NCI-H187 (cell line): Measurements from ENCODE around the gene NRAP.

Source experiments
- DNase-seq, 2 experiments: peaks; one replicate each; lab custom pipeline; 2025; lab: John Stamatoyannopoulos, UW

NRAP gene, protein sequence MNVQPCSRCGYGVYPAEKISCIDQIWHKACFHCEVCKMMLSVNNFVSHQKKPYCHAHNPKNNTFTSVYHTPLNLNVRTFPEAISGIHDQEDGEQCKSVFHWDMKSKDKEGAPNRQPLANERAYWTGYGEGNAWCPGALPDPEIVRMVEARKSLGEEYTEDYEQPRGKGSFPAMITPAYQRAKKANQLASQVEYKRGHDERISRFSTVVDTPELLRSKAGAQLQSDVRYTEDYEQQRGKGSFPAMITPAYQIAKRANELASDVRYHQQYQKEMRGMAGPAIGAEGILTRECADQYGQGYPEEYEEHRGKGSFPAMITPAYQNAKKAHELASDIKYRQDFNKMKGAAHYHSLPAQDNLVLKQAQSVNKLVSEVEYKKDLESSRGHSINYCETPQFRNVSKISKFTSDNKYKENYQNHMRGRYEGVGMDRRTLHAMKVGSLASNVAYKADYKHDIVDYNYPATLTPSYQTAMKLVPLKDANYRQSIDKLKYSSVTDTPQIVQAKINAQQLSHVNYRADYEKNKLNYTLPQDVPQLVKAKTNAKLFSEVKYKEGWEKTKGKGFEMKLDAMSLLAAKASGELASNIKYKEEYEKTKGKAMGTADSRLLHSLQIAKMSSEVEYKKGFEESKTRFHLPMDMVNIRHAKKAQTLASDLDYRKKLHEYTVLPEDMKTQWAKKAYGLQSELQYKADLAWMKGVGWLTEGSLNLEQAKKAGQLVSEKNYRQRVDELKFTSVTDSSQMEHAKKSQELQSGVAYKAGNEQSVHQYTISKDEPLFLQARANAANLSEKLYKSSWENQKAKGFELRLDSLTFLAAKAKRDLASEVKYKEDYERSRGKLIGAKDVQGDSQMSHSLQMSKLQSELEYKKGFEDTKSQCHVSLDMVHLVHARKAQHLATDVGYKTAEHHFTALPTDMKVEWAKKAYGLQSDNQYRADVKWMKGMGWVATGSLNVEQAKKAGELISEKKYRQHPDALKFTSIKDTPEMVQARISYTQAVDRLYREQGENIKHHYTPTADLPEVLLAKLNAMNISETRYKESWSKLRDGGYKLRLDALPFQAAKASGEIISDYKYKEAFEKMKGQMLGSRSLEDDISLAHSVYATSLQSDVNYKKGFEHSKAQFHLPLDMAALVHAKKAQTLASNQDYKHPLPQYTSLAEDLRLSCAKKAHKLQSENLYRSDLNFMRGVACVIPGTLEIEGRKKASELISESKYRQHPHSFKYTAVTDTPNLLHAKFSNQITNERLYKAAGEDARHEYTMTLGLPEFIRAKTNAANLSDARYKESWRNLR (N-terminal part only)

GRCh38 chr10:113663908-113664307 lies at the start of gene NRAP:
NRAP (minus strand) TSS chr10:113664041; CDS start chr10:113663882, 159 bp downstream.
- no peak for DNase-seq

GRCh38 chr10:113713640-113713982 lies 49.8 kb upstream of the NRAP start:
- no peak for DNase-seq

GRCh38 chr10:113712755-113713639 lies 49.2 kb upstream of the NRAP start:
- no peak for DNase-seq

DNA sequence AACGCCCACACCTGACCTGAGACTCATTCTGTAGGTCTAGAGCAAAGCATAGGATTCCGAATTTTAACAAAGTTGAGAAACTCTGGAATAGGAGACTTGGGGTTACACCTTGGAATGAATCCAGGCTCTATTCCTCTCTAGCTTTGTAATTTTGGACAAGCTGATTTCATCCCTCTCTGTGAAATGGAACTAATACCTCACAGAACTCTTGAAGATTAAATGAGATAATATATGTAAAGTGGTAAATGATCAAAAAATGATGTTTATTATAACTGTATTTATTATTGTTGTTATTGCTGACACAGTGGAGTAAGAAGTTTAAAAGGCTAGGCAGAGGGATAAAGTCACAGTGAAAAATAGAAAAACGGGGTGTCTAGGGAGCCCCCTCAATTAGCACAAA lies 48.2 kb upstream of the NRAP start:
- DNase-seq: no peak

- DNase-seq: no peak
Measured at GRCh38 chr10:113711142-113711541, 47.3 kb upstream of the NRAP start.

DNA sequence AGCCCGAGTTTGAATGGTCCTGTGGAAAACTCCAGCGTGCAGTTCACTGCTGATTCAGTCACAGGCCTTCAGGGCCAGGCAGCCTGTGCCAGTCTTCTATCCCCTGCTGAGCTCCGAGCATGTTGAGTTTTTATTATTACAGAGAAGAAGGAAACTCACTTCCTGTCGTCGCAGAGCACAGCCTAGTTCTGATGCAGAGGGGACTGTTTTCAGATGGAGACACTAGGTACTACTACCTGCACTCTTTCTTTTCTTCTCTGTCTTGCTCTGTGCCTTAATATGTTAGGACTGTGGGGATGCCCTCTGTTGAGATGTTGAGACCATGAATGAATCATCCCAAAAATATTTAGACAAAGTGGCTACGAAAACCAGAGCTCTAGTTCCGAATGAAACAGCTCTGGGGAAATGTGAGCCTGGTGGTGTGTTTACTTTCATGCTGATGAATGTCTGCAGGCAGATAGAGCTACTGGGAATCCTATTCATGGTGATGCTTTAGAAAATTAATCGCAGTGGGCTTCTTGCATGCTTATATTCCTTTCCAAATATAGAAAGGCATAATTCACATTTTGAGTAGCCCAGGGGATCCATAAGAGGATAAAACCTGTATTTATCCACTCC lies 45.5 kb upstream of the NRAP start:
- peak; percentile 13 to 17 for DNase-seq

DNA sequence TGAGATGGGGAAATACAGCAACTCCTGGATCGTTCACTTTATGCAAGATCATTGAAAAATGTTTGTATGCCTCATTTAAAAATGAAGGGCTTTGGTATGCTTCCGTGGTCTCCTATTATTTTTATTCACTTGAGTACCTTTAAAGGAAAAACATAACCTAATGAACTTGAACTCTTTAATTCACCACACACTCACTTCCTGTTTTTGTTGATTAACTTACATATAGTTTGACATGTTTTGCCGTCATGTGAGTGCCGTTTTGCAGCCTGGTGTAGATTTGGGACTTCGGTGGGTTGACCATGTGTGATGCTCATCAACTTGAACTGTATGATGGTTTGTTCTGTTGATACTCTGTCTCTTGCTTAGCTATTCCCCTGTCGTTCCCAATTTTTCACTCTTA lies 44.8 kb upstream of the NRAP start:
- DNase-seq: no peak

DNA sequence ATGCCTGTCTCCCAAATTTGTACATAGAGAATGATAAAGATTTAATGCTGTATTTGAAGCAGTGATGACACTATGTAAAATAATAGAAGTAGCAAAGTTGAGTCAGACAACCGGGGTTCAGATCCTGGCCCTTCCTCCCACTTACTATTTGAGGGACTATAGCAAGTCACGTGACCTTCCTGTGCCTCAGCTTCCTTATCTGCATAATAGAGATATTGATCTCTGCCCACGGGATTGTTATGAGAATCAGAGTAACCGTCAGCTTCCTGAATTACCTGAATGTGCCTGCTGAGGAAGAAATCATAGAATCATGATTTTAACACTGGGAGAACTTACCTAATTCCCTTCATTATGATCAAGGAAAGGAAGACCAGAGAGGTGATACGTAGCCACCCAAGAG lies 42.8 kb upstream of the NRAP start:
- DNase-seq: no peak

DNA sequence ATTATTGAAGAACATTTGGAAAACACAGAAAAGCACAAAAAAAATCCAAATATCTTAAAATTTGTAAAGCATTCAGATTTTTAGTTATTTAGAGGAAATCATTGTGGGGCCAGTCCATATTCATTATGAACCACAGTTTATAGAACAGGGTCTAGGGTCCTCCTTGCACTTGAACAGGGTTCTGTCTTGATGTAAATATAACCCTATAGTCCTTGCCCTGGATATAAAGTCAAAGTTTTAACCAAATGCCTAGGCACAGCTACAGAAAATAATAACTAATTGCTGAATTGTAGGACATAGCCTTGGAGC lies 41.5 kb upstream of the NRAP start:
- DNase-seq: no peak

- DNase-seq: no peak
Measured at GRCh38 chr10:113704637-113705343, 40.9 kb upstream of the NRAP start.

DNA sequence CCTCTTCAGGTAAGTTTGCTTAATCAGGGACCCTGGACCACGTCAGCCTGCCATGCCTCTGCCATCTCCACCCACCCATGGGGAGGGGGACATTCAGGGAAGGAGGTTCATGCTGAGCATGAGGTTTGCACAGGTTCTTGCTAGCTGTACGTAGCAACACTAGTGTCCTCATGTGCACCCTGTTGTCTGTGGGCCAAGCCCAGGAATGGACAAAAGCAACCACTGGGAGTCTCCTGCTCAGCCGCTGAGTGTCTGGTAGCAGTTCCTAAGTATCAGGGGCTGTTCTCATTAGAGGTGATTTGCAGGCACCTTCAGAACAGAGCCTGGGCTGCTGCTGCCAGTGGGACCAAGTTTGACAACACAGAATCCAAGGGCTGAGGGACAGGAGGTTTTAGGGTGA lies 33.8 kb upstream of the NRAP start:
- no peak for DNase-seq

DNA sequence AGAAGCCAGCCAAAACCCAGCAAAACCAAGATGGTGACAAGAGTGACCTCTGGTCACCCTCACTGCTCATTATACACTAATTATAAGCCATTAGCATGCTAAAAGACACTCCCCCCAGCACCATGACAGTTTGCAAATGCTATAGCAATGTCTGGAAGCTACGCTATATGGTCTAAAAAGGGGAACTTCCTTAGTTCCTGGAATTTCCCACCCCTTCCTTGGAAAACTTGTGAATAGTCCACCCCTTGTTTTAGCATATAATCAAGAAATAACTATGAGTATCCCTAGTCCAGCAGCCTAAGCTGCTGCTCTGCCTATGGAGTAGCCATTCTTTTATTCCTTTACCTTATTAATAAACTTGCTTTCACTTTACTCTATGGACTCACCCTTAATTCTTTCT lies 31.9 kb upstream of the NRAP start:
- no peak for DNase-seq

DNA sequence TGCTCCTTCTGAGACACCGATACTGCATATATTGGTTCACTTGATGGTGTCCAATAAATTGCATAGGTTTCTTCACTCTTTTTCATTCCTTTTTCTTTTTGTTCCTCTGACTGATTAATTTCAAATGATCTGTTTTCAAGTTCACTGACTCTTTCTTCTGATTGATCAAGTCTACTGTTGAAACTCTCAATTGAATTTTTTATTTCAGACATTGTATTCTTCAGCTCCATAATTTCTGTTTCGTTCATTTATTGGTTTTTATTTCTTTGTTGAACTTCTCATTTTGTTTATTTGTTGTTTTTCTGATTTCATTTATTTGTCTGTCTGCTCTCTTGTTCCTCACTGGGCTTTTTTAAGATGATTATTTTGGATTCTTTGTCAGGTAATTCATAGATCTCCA lies 29.5 kb upstream of the NRAP start:
- no peak for DNase-seq

DNA sequence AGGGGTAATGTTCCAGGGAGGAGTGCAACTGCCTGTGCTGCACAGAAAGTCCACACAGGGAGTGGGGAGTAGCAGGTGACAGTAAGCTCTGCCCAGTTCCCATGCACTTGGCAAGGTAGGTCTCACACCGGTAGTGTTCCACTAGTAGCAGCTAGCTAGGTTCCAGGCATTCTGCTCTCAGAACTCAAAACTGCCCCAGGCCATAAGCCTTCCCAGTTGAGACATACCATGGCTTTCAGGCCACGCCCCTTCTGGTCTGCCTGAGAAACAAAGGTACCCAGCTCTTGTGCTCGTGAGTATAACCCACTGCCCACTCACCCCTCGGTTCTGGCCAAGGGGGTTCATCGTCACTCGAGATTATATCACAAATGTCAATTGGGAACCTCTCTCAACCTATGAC lies 28.4 kb upstream of the NRAP start:
- no peak for DNase-seq

GRCh38 chr10:113691381-113691780 lies 27.5 kb upstream of the NRAP start:
- no peak for DNase-seq

- DNase-seq: no peak
Measured at GRCh38 chr10:113690749-113691148, 26.9 kb upstream of the NRAP start.

GRCh38 chr10:113689574-113689973 lies 25.7 kb upstream of the NRAP start:
- no peak for DNase-seq

- DNase-seq: no peak
Measured at GRCh38 chr10:113689057-113689456, 25.2 kb upstream of the NRAP start.

GRCh38 chr10:113687037-113687436 lies 23.2 kb upstream of the NRAP start:
- no peak for DNase-seq

DNA sequence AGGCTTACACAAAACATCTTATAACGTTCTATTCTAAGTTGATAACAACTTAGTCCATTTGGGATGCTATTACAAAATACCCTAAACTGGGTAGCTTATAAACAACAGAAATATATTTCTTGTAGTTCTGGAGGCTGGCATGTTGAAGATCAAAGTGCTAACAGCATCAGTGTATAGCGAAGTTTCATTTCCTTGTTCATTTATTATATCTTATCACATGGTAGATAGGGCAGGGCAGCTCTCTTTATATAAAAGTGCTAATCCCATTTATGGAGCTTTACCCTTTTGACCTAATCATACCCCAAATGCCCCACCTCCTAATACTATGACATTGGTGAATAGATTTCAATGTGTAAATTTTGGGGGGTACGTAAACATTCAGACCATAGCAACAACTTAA lies 22.2 kb upstream of the NRAP start:
- no peak for DNase-seq

- DNase-seq: no peak
Measured at GRCh38 chr10:113683300-113683699, 19.5 kb upstream of the NRAP start.
